Measurements from ENCODE around the gene APOBEC3C.
"Not testable (repeated sequence)": the region's sequence is repeated elsewhere in the genome, so short reads cannot be mapped to it uniquely, and the experiment has no call there.

DNA sequence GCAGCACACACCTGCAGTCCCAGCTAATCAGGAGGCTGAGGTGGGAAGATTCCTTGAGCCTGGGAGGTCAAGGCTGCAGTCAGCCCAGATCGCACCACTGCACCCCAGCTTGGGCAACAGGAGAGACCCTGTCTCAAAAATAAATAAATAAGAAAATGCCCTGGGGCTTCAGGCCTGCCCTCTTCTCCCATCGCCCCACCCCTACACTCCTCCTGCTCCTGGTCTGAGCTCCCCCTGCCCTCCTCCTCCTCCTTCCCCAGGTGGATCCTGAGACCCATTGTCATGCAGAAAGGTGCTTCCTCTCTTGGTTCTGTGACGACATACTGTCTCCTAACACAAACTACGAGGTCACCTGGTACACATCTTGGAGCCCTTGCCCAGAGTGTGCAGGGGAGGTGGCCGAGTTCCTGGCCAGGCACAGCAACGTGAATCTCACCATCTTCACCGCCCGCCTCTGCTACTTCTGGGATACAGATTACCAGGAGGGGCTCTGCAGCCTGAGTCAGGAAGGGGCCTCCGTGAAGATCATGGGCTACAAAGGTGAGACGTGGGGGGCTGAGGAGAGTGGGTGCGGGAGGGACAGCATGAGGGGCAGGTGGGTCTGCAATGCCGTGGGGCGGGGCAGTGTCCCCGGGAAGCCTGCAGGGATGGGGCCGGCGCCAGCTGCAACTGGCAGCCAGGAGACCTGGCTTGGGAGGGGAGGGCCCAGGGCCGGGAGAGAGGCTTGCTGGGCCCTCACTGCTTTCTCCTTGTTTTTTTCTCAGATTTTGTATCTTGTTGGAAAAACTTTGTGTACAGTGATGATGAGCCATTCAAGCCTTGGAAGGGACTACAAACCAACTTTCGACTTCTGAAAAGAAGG lies 17.6 kb downstream of the APOBEC3C start:
- TF ChIP-seq, protein P1, sequence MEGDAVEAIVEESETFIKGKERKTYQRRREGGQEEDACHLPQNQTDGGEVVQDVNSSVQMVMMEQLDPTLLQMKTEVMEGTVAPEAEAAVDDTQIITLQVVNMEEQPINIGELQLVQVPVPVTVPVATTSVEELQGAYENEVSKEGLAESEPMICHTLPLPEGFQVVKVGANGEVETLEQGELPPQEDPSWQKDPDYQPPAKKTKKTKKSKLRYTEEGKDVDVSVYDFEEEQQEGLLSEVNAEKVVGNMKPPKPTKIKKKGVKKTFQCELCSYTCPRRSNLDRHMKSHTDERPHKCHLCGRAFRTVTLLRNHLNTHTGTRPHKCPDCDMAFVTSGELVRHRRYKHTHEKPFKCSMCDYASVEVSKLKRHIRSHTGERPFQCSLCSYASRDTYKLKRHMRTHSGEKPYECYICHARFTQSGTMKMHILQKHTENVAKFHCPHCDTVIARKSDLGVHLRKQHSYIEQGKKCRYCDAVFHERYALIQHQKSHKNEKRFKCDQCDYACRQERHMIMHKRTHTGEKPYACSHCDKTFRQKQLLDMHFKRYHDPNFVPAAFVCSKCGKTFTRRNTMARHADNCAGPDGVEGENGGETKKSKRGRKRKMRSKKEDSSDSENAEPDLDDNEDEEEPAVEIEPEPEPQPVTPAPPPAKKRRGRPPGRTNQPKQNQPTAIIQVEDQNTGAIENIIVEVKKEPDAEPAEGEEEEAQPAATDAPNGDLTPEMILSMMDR (IDR thresholded peaks at IDR 0.05): not testable (repeated sequence)
- not testable (repeated sequence) for TF ChIP-seq POLR2A (IDR thresholded peaks at IDR 0.05)

Data from body of pancreas (tissue), 4 donors.